GM19468 (cell line): ENCODE data around the gene VAPB.

Source experiments
- ATAC-seq: cut with Tn5 transposase; IDR thresholded peaks from one replicate; pipeline ENCODE4 v1.9.1; 2021; ENCODE audit warnings: mild to moderate bottlenecking, moderate library complexity, moderate number of reproducible peaks; ENCODE audit not compliant: unreplicated experiment; ENCODE audit errors: extremely low read depth

VAPB gene

GRCh38 chr20:58497724-58498469, 108.9 kb downstream of the VAPB start:
- ATAC-seq, result no peak

DNA sequence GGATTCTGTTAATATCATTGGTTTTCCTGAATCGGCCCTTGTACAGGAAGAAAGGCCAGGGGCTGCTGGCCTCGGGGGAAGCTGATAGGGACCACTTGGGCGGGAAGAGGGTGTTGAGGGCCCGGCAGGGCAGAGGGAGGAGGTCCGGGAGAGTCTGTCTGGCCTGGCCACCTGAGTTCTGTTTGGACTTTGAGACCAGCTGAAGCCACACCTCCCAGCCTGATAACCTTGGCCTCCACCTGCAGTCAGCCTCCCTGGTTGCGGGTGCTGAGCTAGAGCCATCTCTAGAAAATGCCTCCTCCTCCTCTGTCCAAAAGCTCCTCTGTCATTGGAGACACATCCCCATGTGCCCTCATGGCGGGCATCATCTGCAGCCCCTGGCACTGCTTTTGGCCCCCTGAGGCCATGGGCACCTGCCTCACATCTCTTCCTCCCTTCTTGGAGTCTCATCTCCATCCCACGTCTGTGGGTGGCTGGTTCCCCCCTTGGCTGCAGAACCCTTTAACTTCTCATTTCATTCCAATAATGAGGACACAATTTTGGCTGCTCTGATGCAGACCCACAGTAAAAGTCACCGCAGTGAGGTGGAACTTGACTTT, 109.5 kb downstream of the VAPB start:
- no peak for ATAC-seq

GRCh38 chr20:58500256-58500655, 111.2 kb downstream of the VAPB start:
- no peak for ATAC-seq
